Renal cortex interstitium (tissue), 15 donors: Measurements from ENCODE around the gene SNX19. TPM values are rescaled to one million over a fixed set of nuclear protein-coding genes. Genes with fewer than 3 reads are reported as not detected.
"Not testable (repeated sequence)": the region's sequence is repeated elsewhere in the genome, so short reads cannot be mapped to it uniquely, and the experiment has no call there.

Experiments
- DNase-seq, 11 donors: peaks; one replicate each; pipeline ENCODE4 v3.0.0-alpha.2; 2013; ENCODE audit warnings: low read depth in 9 of 11, low spot score in 4 of 11; ENCODE audit errors: extremely low read depth in 1 of 11
- long read RNA-seq, 16 experiments: transcript quantifications; one replicate each; lab custom pipeline, GENCODE V29; 2026
- polyA plus RNA-seq, 3 donors: library from polyadenylated mRNA; unstranded; fragments of 120-200 nt; gene quantifications; one replicate each; pipeline ENCODE4 v1.2.1, GENCODE V29; 2013; ENCODE audit not compliant: insufficient read length in 3 of 3

Gene SNX19
- polyA plus RNA-seq = 10 to 100 TPM; 50.2 to 55.9 (median 50.2) TPM
- long read RNA-seq, donor 1 = 0 reads
- long read RNA-seq, donor 2, full-length matches to known transcripts = 2 of 2 reads
- long read RNA-seq, donor 2, partial matches to known transcripts = 0 of 2 reads
- long read RNA-seq, donor 2, other reads (novel, unspliced or antisense) = 0 of 2 reads
- long read RNA-seq, donor 3, full-length matches to known transcripts = 5 of 5 reads
- long read RNA-seq, donor 3, partial matches to known transcripts = 0 of 5 reads
- long read RNA-seq, donor 3, other reads (novel, unspliced or antisense) = 0 of 5 reads
- long read RNA-seq, donor 4, full-length matches to known transcripts = 4 of 4 reads
- long read RNA-seq, donor 4, partial matches to known transcripts = 0 of 4 reads
- long read RNA-seq, donor 4, other reads (novel, unspliced or antisense) = 0 of 4 reads
- long read RNA-seq, donor 5 = 0 reads
- long read RNA-seq, donor 6, partial matches to known transcripts = 0 of 3 reads
- long read RNA-seq, donor 6, other reads (novel, unspliced or antisense) = 0 of 3 reads
- long read RNA-seq, donor 7, partial matches to known transcripts = 5 of 5 reads
- long read RNA-seq, donor 7, other reads (novel, unspliced or antisense) = 0 of 5 reads
- long read RNA-seq, donor 8, full-length matches to known transcripts = 12 of 18 reads
- long read RNA-seq, donor 8, partial matches to known transcripts = 6 of 18 reads
- long read RNA-seq, donor 8, other reads (novel, unspliced or antisense) = 0 of 18 reads
- long read RNA-seq, donor 9, full-length matches to known transcripts = 4 of 9 reads
- long read RNA-seq, donor 9, partial matches to known transcripts = 5 of 9 reads
- long read RNA-seq, donor 9, other reads (novel, unspliced or antisense) = 0 of 9 reads
- long read RNA-seq, donor 10 = 0 reads
- long read RNA-seq, donor 11, full-length matches to known transcripts = 3 of 3 reads
- long read RNA-seq, donor 11, partial matches to known transcripts = 0 of 3 reads
- long read RNA-seq, donor 11, other reads (novel, unspliced or antisense) = 0 of 3 reads
- long read RNA-seq, donor 12, partial matches to known transcripts = 0 of 1 reads
- long read RNA-seq, donor 12, other reads (novel, unspliced or antisense) = 0 of 1 reads
- long read RNA-seq, donor 13 = 0 reads
- long read RNA-seq, donor 14, full-length matches to known transcripts = 4 of 4 reads
- long read RNA-seq, donor 14, partial matches to known transcripts = 0 of 4 reads
- long read RNA-seq, donor 14, other reads (novel, unspliced or antisense) = 0 of 4 reads
- long read RNA-seq, donor 15, partial matches to known transcripts = 0 of 3 reads
- long read RNA-seq, donor 15, other reads (novel, unspliced or antisense) = 0 of 3 reads
- long read RNA-seq, donor 16, full-length matches to known transcripts = 14 of 31 reads
- long read RNA-seq, donor 16, partial matches to known transcripts = 17 of 31 reads
- long read RNA-seq, donor 16, other reads (novel, unspliced or antisense) = 0 of 31 reads

GRCh38 chr11:130916238-130916855 lies at the start of gene SNX19:
SNX19 (minus strand) TSS chr11:130916479; CDS start chr11:130915939, 540 bp downstream.
- DNase-seq = peak; percentile 74 to 91 (median 87)

- DNase-seq = no peak
Measured at GRCh38 chr11:130964058-130964792, 47.9 kb upstream of the SNX19 start.

- no peak for DNase-seq
Measured at GRCh38 chr11:130947889-130948288, 31.6 kb upstream of the SNX19 start.

GRCh38 chr11:130947481-130947880 lies 31.2 kb upstream of the SNX19 start:
- DNase-seq = no peak

- DNase-seq = no peak
Measured at GRCh38 chr11:130947058-130947457, 30.8 kb upstream of the SNX19 start.

- DNase-seq = no peak
Measured at GRCh38 chr11:130945896-130946295, 29.6 kb upstream of the SNX19 start.

GRCh38 chr11:130940706-130941105 lies 24.4 kb upstream of the SNX19 start:
- no peak for DNase-seq

- no peak for DNase-seq
Measured at GRCh38 chr11:130937051-130937450, 20.8 kb upstream of the SNX19 start.

GRCh38 chr11:130932086-130932712 lies 15.9 kb upstream of the SNX19 start:
- no peak for DNase-seq

- no peak for DNase-seq
Measured at GRCh38 chr11:130924750-130925149, 8.5 kb upstream of the SNX19 start.

- DNase-seq = not testable (repeated sequence)
Measured at GRCh38 chr11:130920612-130921011, 4.3 kb upstream of the SNX19 start.

GRCh38 chr11:130918081-130918480 lies 1.8 kb upstream of the SNX19 start:
- no peak for DNase-seq

- DNase-seq = no peak
Measured at GRCh38 chr11:130916910-130917309, 631 bp upstream of the SNX19 start.

- DNase-seq = no peak
Measured at GRCh38 chr11:130915603-130916237, 559 bp downstream of the SNX19 start.

GRCh38 chr11:130913268-130913667 lies 3.0 kb downstream of the SNX19 start:
- no peak for DNase-seq

GRCh38 chr11:130912552-130912951 lies 3.7 kb downstream of the SNX19 start:
- DNase-seq = no peak

GRCh38 chr11:130911306-130911705 lies 5.0 kb downstream of the SNX19 start:
- DNase-seq = peak in 1 of 11 donors; percentile 10
